Measurements from ENCODE around the gene COPRS.
"Not testable (repeated sequence)": the region's sequence is repeated elsewhere in the genome, so short reads cannot be mapped to it uniquely, and the experiment has no call there.

COPRS gene

DNA sequence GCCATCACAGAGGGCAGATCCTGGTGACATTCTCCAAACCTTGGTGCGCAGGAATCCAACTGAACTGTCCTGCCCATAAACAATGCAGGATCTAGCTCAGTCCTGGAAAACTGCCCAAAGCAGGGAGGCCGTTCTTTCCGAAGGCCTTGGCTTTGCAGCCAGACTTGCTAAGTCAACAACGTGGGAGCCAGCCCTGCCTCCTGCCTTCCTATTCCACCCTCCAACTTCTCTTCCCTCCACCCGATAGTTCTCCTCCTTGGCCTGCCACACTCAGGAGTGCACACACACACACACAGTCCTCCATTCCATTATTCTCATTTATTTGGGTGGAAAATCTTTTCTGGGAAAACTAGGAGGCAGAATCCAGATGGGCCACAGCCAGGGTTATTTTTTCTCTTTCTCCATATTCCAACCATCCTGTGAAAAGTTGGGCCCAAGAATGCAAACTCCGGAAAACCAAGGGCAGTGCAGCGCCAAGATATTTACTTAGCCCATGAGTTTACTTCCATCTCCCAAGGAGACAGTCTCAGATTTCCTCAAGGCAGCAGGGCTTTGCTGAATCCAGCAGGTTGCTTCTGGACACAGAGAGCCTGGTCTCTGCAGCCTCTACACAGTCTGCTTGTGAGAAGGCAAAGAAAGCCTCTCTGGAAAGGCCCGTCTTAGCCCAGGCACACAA, 15.8 kb downstream of the COPRS start:
- DNase-seq, result no peak

DNA sequence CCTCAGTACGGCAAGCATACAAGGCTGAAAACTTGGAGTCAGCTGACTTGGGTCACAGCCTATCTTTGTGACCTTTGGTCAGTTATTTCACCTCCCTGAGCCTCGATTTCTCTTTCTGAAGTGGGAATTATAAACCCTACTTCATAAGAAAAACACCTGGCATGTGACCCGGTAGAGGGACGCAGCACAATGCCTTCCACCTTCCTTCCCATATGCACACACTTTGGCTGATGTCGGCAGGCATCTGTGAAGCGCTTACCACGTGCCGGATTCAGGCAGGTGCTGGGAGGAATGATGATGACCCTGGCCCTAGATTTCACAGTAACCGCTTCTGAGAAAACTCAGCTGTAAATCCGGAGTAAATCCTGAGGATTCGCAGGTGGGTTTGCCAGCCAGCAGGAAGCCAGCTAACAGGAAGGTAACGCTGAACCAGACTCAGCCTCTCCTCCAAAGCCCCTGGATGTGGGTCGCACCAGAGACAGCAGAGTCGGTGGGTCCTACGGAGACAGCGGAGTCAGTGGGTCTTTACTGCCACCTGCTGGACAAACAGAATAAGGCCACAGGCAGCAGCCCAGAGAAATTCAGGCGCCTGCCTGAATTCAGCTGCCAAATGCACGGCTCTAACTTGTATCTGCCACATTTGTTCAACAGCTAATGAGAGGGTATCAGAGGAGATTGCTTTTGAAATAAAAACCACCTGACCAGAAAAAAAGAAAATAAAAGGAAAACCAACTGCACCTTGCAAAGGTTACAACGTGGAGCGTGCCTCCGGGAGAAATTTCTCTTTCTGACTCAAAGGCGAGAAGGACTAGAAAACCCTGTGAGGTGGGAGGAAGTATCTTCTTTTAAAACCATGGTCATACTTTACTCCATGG, 16.6 kb downstream of the COPRS start:
- peak; percentile 84 for DNase-seq

DNA sequence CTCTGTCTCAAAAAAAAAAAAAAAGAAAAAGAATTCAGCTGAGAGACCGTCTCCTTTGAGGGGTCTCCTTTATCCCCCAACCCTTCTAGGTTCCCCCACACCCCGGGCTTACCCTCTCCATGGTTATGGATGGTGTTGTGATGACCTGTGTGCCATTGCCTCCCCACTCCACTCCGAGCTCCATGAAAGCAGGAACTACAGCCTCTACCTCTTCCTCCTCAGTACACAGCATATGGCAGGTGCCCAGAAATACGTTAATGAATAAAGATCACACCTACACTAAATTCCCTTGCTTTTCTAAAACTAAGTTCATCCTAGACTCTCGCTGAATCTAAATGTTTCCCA, 17.2 kb downstream of the COPRS start:
- DNase-seq, result no peak

DNA sequence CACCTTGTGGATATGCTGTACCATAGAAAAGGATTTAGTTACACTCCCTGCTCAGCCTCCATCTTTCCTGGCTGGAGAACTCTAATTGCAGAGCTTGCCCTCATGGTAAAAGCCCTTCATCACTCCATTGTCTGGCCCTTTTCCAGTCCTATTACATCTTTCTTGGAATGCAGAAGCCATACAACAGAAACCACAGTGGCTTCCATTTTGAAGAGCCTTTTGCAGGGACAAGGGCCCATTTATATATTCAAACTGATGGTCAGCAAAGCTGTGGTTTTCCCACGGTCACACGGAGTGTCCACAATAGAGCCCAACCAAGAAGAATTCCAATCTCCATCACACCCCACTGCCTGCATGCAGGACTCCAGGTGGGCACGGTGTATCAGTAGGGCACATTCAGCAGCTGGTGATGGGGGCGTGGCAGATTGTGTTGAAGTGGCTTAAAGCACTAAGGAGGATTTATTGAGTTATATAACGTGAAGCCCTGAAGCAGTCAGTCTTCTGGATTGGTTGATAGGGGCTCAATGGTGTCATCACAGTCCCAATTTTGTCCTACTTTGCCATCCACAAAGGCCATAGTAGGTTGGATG, 20.3 kb downstream of the COPRS start:
- no peak for DNase-seq

DNA sequence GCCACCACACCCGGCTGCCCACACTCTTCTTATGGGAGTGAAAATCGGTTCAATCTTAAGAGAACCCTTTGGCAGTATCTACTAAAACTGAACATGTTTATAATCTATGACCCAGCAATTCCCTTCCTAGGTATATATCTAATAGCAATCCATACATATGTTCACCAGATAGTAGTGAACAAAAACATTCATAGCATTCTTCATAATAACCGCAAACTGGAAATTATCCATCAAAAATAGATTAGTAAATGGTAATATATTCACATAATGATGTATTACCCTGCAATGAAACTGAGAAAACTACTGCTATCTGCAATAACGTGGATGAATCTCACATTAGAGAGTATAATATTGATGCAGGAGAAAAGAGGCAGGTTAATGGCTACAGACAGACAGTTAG, 23.1 kb downstream of the COPRS start:
- no peak for DNase-seq

DNA sequence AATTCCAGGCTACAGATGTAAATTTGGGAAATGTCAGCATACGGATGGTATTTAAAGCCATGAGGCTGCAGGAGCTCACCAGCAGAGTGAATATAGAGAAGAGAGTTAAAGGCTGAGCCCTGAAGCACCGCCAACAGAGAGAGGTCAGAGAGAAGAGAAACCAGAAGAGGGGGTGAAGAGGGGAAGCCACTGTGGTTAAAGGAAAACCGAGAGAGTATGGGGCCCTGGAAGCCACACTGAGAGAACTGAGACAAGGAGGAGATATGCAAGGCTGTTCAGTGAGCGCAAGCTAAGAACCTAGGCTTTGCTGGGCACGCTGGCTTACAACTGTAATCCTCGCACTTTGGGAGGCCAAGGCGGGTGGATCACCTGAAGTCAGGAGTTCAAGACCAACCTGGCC, 24.6 kb downstream of the COPRS start:
- DNase-seq, result no peak

DNA sequence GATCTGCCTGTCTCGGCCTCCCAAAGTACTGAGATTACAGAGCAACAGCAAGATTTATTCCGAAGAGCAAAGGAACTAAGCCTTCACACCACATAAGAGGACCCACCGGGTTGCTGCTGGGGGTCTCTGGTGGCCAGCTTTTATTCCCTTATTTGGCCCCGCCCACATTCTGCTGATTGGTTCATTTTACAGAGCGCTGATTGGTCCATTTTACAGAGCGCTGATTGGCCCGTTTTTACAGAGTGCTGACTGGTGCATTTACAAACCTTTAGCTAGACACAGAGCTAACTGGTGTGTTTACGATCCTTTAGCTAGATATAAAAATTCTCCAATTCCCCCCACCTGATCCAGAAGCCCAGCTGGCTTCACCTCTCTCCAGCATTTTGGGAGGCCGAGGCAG, 26.3 kb downstream of the COPRS start:
- DNase-seq, result no peak

DNA sequence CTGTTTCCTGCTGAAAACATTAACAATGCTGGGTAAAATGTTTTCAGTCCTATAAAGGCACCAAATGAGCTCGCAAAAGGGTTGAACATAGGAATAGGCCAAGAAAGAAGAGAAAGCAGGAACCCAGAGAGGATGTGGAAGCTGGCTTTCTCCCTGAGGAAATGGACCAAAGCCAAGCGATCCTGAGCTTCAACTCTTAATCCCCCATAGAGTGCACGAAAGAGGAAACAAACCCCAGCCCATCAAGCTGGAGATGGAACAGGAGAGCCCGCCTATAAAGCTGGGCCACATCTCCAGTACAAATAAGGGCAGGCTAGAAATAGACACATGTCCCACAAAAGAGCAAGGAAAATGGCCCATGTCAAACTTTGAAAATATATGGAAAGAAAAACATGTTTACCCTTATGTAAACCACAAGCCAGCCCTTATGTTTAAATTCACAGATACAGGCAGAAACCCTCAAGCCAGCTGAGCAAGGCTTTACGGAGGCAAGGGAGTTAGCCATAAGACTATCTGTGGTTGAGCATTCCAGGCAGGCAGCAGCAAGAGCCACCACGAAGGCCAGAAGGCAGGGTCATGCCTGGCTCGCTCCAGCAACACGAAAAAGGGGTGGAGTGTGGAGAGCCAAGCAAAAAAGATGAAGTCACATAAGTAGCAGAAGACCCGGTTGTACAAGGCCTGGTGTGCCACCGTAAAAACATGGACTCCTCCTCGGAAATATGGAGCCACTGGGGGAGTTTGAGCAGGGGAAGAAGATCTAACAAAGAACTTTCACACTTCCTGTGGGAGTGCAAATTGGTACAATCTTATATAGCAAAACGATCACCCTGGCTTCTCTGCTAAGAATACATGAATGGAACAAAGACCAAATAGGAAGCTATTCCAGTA, 27.8 kb downstream of the COPRS start:
- DNase-seq, result no peak

DNA sequence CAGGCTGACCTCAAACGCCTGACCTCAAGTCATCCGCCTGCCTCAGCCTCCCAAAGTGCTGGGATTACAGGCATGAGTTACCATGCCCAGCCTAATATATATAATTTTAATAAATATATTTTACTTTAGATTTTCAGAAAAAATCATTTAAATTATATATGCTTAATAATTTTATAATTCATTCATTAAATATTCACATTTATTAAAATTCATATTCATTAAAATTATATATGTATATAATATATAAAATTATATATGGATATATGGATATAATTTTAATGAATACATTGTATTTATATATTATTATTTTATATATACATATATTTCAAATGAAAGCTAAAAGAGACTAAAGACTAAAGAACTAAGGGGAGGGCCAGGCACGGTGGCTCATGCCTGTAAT, 29.4 kb downstream of the COPRS start:
- no peak for DNase-seq

DNA sequence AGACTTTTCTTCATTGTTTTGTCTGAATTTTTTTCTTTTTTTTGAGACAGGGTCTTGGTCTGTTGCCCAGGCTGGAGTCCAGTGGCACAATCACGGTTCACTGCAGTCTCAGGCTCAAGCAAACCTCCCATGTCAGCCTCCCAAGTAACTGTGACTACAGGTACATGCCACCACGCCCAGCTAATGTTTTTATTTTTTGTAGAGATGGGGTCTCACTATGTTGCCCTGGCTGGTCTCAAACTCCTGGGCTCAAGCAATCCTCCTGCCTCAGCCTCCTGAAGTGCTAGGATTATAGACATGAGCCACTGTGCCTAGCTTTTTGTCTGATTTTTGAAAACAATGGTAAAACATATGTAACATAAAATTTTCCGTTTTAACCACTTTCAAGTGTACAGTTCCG, 30.1 kb downstream of the COPRS start:
- DNase-seq, result not testable (repeated sequence)

DNA sequence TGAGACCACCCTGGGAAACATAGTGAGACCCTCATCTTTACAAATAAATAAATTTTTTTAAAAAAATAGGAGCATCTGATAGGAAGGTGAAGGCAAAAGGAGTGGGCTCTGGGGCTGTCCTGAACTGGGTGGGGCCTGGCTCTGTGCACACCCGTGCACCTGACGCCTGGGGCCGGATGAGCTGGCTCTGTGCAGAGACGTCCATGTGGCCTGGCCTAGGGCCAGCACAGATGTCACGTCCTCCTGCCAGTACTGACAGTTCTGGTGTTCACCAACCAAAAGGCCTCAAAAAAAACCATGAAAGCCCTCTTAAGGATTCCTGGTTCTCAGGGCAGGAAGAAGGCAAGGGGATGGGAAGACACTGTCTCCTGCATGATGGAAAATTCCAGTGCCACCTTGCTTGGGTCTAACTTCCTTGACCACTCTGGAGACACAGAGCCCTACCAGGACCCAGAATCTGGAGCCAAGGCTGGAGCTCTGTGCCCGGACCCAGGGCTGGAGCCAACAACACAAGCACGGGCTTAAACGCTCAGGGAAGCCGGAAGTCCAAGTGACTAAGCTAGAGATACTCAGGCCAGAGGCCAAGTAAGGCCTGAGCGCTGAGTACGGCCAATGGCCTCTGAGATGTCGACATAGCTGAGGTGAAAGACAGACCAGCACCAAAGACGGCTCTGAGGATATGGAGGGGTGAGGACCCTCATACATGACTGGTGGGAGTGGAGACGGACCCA, 32.9 kb downstream of the COPRS start:
- DNase-seq, result no peak

DNA sequence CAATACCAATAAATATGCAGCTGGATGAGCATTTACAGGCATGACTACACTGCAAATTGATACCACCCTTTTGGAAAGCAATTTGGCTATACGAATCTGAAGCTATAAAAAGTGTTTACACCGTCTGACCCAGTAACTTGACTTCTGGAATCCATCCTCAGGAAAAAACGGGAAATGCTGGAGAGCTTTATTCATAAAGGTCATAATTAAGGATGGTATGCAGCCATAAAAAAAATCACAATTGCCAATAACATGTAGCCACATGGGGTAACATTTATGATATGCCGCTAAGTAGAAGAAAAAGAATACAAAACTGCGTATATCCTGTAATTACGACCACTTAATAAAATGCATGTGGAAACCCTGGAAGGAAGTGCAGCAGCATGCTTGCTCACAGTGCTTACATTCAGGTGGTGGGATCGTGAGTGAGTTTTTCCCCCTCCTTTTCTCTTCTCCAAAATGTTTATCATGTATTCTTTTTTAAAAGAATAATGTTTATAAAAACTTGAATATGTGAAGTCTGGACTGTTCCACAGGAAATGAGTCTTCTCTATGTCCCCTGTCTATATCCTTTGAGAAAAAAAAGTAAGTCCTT, 34.2 kb downstream of the COPRS start:
- DNase-seq, result no peak

DNA sequence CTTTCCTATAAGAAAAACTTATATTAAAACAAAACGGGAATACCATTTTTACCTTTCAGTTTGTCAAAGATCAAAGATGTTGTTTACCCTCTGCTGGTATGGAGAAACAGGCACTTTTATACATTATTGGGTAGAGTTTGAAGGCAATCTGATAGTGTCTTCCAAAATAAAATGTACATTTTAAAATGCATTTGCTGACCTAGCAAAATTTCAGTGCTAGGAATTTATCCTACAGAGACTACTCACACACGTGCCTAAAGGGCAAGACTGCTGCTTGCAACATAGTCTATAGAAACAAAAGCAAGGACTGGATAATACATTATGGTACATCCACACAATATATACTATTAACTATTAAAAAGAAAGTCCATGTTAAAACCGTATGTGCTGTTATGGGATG, 36.0 kb downstream of the COPRS start:
- no peak for DNase-seq

DNA sequence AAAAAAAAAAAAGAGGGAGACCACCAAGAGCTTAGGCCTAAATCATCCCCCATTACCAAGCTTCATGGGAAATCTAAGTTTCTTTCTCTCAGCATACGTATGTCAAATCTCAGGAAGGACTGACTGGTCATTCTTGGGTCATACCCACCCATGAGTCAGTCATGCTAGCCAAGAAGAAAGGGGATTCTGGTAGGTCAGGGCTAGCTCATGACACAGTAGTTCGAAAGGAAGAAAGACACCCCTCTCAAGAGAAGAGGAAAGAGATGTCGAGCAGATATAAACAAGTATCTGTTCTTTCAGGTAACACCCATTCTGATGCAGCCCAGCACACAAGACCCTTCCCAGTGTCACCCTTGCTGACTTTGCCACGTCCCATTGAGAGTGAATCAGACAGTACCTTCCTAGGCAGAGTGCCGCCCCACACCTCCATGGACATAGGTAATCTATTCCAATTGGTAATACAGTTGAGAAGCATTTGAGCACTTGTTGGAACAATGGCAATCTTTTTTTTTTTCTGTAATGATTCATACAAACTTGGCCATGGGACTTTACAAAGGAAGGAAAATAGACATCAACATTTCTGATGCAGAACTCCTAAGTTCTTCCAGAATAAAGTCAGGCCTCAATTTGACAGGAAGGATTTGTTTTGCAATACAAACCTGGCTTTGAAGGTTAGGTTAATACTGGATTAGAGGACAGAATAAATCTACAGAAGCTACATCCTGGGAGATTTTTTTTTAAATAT, 38.2 kb downstream of the COPRS start:
- no peak for DNase-seq

DNA sequence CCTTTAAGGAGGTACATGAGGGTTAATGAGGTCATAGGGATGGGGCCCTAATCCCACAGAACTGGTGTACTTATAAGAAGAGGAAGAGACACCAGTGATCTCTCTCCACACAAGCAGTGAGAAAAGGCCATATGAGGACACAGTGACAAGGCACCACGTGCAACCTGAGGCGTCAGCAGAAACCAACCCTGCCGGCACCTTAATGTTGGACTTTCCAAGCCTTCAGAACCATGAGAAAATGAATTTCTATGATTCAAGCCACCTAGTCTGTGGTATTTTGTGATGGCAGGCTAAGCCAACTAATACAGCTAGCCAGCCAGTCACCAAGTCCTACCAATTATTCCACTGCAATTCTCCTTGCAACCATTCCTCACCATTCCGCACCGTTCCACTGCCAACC, 39.5 kb downstream of the COPRS start:
- DNase-seq, result no peak

DNA sequence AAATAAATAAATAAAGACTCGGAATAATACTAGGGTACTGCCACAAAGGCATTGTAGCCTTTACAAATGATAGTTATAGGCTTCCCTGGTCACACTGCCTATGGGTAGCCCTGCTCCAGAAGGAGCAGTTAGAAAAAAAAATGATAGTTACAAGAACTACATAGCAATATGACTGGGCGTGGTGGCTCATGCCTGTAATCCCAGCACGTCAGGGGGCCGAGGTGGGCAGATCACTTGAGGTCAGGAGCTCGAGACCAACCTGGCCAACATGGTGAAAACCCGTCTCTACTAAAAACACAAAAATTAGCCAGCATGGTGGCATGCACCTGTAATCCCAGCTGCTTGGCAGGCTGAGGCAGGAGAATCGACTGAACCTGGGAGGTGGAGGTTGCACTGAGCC, 40.2 kb downstream of the COPRS start:
- not testable (repeated sequence) for DNase-seq

DNA sequence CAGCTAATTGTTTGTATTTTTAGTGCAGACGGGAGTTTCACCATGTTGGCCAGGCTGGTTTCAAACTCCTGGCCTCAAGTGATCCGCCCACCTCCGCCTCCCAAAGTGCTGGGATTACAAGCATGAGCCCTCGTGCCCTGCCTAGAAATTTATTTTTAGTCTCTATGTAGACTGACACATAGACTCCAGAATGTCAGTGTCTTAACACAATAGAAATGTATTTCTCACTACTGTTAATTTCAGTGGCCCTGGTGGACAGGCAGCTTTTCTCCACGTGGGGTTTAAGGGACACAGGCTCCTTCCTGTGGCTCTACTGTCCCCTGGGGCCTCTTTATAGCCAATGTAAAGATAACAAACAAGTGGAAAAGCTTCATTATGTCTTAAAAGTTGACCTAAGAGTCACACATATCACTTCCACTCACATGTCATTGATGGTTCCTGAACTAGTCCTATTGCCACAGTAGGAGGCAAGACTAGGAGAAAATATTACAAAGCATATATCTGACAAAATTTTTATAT, 43.8 kb downstream of the COPRS start:
- no peak for DNase-seq

DNA sequence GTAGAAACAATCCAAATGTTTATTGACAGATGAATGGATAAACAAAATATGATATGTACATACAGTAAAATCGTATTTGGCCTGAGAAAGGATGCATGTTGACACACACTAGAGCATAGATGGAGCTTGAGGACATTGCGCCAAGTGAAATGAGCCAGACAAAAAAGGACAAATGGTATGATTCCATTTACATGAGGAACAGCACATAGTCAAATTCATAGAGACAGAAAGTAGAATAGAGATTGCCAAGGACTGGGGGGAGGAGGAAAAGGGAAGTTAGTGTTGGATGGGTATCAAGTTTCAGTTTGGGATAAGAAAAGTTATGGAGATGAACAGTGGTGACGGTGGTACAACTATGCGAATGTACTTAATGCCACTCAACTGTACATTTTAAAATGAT, 47.9 kb downstream of the COPRS start:
- DNase-seq, result no peak

DNA sequence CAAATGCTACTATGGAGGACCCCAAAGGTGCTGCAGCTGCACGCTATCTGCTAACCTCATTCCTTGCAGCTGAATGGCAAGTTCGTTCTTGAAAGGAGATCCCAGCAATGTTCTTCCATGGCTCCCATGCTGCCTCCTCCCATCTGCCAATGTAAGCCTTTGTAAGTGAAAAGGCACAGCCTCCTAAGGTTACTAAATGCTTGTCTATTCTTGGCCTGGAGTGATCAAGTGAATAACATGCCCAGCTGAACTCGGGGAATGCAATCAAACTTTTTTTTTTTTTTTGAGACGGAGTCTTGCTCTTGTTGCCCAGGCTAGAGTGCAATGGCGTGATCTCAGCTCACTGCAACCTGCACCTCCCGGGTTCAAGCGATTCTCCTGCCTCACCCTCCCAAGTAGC, 49.2 kb downstream of the COPRS start:
- DNase-seq, result not testable (repeated sequence)

DNA sequence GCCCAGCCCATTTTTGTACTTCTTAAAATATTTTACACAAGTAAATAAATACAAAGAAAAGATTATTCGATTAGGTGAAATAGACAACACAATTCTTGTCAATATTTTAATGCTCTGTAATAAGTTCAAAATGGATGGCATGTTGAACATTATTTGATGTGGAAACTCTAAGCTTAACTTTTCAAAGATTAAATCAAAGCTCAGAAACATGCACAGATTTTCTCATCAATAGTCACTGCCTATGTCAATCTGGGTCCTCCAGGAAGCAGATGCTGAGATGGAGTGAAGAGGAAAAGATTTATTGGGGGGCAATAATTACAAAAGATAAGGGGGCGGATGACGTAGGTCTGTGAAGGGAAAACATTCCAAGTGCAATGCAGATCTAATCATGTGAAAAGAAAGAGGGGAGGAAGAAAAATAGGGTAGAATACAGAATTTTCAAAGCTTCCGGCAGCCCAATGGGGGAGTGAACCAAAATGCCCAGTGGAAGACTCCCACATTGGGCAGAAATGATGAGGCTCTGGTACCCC, 50.5 kb downstream of the COPRS start:
- DNase-seq, result no peak

DNA sequence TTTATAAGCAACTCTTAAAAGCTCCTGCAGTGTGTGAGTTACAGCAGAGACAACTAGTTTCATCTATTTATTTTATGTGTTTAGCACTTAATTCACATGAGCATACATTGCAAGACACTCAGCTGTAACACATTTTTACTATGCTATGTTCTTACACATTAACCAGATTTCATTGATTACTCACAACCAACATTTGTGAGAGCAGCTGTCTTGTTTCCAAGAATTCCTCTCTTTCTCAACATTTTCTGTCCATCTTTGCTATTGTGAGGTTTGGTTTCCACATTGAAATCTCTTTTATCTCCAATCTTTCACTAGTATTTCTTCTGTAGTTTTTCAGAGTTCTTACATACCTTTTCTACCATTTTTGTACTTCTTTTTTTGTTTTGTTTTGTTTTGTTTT, 51.2 kb downstream of the COPRS start:
- DNase-seq, result no peak
